Measurements from ENCODE around the gene CAMKV.

The CAMKV gene

DNA sequence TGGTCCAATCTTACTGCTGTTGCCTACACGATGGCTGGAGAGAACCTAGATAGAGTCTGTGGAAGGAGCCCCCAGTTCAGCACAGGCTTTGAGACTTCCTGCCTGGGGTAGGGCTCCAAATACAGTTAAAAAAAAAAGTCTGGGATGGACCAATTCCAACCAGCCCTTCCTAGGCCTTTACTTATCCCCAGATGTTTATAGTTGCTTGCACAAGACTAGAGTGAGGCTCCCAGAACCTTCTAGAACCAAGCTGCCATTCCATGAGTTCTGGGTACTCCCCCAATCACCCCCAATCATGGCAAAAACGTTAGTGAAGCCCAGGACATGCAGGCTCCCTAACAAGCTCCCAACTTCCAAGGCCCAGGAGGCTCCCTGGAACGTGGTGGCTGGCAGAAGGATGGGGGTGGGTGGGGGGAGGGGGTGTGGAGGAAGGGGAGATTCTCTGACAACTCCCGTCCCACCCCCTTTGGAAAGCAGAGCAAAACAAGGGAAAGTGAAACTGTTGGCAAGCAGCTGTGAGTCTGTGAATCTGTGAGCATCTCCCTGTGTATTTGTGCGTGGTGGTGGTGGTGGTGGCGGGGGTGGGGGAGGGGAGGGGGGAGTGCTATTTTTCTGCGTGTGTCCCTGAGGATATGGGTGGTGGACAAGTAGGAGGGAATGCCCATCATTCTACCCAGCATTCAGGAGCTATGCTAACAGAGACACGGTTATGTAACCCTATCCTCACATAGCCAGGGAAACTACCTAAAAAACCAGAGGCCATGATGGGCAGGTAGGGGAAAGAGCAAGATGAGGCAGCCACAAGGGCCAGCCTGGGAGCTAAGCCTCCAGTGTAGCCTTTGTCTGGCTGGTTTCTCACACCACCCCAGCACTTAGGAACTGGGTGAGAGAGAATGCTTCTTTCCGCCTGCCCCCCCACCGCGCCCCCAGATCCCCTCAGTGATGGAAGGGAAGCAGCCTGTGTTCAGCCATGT, 31.9 kb upstream of the CAMKV start:
- peak; percentile 57 for DNase-seq (ENCODE audit: low read depth)
- TF ChIP-seq, protein P1, sequence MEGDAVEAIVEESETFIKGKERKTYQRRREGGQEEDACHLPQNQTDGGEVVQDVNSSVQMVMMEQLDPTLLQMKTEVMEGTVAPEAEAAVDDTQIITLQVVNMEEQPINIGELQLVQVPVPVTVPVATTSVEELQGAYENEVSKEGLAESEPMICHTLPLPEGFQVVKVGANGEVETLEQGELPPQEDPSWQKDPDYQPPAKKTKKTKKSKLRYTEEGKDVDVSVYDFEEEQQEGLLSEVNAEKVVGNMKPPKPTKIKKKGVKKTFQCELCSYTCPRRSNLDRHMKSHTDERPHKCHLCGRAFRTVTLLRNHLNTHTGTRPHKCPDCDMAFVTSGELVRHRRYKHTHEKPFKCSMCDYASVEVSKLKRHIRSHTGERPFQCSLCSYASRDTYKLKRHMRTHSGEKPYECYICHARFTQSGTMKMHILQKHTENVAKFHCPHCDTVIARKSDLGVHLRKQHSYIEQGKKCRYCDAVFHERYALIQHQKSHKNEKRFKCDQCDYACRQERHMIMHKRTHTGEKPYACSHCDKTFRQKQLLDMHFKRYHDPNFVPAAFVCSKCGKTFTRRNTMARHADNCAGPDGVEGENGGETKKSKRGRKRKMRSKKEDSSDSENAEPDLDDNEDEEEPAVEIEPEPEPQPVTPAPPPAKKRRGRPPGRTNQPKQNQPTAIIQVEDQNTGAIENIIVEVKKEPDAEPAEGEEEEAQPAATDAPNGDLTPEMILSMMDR (IDR thresholded peaks at IDR 0.05; ENCODE audit: insufficient read depth, low read depth, low read length, missing control alignments): no peak

DNA sequence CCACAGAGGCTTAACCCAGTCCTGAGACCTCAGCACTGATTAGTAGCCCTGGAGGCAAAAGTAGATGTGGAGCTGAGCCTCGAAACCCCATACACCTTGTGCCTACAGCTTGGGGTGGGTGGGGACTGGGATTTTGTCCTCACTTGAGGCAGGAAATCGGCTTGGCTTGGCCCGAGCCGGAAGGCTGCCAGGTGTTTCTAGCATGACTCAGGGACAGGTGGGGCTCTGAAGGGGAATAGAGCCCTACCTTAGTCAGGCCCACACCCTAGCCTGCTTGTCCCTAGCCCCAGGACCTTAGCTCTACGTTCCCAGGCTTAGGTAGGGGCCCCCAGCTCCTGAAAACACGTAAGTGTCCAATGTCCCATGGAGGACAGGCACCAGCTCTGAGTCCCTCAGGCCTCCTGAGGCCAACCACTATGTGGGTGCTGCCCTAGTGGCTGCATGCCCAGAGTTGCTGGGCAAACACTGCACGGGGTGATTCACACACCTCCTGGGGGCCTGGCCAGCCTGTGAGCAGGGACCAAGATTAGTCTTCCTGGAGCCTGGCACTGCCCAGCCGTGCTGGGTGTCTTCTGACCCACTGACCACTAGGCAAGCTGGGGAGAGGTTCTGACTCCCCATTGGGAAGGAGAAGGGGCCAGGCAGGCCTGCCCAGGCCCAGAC, 30.9 kb upstream of the CAMKV start:
- no peak overlapping the region for H3K4me3 ChIP-seq (ENCODE audit: low read depth, low read length)
- no peak for DNase-seq (ENCODE audit: low read depth)
- TF ChIP-seq, protein P1 (IDR thresholded peaks at IDR 0.05; ENCODE audit: insufficient read depth, low read depth, low read length, missing control alignments): no peak

More for the DNA sequence above, 31.9 kb upstream of the CAMKV start:
- no peak overlapping the region for H3K4me3 ChIP-seq (ENCODE audit: low read depth, low read length)

DNA sequence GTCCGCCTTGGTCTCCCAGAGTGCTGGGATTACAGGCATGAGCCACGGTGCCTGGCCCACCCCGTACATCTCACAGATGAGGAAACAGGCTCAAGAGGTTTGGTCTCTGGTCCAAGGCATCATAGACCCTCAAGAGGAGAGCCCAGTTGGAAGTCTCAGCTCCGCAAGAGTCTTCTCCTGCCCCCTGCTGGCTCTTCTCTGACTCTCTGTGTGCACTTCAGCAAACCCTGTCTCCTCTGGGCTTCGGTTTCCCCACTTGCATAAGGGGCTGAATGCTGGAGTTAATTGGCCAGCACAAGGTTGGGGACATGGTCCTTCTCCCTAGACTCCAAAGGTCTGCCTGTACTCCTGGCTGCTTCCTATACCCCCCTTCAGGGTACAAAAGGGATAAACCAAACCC, 30.1 kb upstream of the CAMKV start:
- TF ChIP-seq, protein P1 (IDR thresholded peaks at IDR 0.05; ENCODE audit: insufficient read depth, low read depth, low read length, missing control alignments): peak; percentile 30
- H3K4me3 ChIP-seq (ENCODE audit: low read depth, low read length): no peak overlapping the region
- DNase-seq (ENCODE audit: low read depth): peak; percentile 39

DNA sequence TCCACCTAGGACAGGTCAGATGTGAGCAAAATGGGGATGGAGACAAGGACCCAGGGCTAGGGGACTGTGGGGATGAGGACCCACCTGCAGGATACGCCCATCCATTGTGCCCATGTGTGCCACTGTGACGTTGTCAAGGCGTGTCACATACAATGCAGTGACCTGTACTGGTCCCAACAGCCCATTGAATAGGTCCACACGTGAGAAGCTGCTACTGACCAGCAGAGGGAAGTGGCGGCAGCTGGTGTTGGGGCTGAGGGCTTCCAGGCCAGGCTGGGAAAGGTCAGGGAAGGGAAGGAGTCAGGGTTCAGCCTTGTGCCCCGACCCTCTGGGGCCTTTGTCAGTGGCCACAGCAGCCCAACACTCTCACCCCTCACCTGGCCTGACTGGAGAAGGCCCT, 29.3 kb upstream of the CAMKV start:
- H3K4me3 ChIP-seq (ENCODE audit: low read depth, low read length): no peak overlapping the region
- DNase-seq (ENCODE audit: low read depth): no peak
- TF ChIP-seq, protein P1 (IDR thresholded peaks at IDR 0.05; ENCODE audit: insufficient read depth, low read depth, low read length, missing control alignments): no peak

DNA sequence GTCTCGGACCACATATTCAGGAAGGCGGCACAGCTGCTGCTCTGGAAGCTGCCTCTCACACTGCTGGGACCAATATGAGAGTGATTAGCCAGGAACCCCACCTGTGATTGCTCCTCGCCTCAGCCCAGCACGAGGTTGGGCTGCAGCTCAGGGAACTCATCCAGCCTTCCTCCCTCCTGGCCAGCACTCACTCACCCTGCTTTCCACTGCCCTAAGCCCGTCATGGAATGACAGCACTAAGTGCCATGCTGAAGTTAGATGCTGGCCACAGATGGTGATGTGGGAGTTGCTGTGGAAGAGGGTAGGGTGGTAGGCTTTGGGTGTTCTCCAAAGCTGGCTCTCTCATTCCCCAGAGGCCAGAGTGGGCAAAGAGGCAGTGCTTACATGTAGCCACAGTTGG, 26.6 kb upstream of the CAMKV start:
- TF ChIP-seq, protein P1 (IDR thresholded peaks at IDR 0.05; ENCODE audit: insufficient read depth, low read depth, low read length, missing control alignments): no peak
- no peak overlapping the region for H3K4me3 ChIP-seq (ENCODE audit: low read depth, low read length)
- no peak for DNase-seq (ENCODE audit: low read depth)

DNA sequence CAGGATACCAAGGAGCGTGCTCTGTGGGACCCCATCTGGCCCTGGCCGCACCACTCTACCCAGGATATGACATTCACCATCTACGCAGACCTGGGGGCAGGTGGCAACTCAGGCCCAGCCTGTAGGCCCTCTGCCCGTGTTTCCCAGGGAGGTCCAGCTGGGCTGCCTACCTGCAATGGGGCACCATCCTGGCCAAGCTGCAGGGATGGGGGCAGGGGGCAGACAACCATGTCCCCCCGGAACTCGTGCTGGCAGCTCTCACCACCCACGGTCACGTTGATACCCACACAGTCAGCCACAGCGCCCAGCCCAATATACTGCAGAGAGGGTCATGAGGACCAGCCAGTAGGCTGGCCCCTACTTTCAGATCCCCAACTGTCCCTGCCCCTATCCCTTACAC, 26.1 kb upstream of the CAMKV start:
- no peak overlapping the region for H3K4me3 ChIP-seq (ENCODE audit: low read depth, low read length)
- TF ChIP-seq, protein P1 (IDR thresholded peaks at IDR 0.05; ENCODE audit: insufficient read depth, low read depth, low read length, missing control alignments): no peak
- DNase-seq (ENCODE audit: low read depth): no peak

Measured in GM12865 (cell line).